HUES48 (cell line): Measurements from ENCODE around the gene DDX39B.
"Not testable (repeated sequence)": the region's sequence is repeated elsewhere in the genome, so short reads cannot be mapped to it uniquely, and the experiment has no call there.

ENCODE experiments used
- H3K27ac ChIP-seq: one replicate; pipeline ENCODE4 v1.7.0; 2013; ENCODE audit warnings: low read depth, low read length, inconsistent platforms
- H3K27me3 ChIP-seq: 2 replicates; pipeline ENCODE4 v1.6.1; 2013; ENCODE audit warnings: mild to moderate bottlenecking, low read length; ENCODE audit not compliant: control insufficient read depth, insufficient read depth
- H3K36me3 ChIP-seq: 2 replicates; pipeline ENCODE4 v1.6.1; 2013; ENCODE audit warnings: low read length; ENCODE audit not compliant: control insufficient read depth, insufficient read depth
- H3K4me1 ChIP-seq: 2 replicates; pipeline ENCODE4 v1.6.1; 2013; ENCODE audit warnings: mild to moderate bottlenecking, low read length; ENCODE audit not compliant: control insufficient read depth, insufficient read depth
- H3K4me3 ChIP-seq: 2 replicates; pipeline ENCODE4 v1.5.1; 2013; ENCODE audit warnings: mild to moderate bottlenecking, low read depth, low read length
- H3K9ac ChIP-seq: 2 replicates; pipeline ENCODE4 v1.6.1; 2013; ENCODE audit warnings: mild to moderate bottlenecking, low read depth, low read length, moderate library complexity
- H3K9me3 ChIP-seq: 2 replicates; pipeline ENCODE4 v1.6.1; 2013; ENCODE audit warnings: low read length; ENCODE audit not compliant: control insufficient read depth, insufficient read depth

The DDX39B gene

GRCh38 chr6:31513456-31514165 lies 28.2 kb downstream of the DDX39B start:
- Histone ChIP-seq H3K27me3 (no peaks in the 10 kb centered on the region), H3K9ac (no peak overlapping the region), H3K9me3 (no peaks in the 10 kb centered on the region), H3K4me3 (no peak overlapping the region), H3K36me3 (peaks cover 16% of the 10 kb centered on the region), H3K27ac (no peak overlapping the region), H3K4me1 (no peaks in the 10 kb centered on the region)

- Histone ChIP-seq H3K4me1 (no peaks in the 10 kb centered on the region), H3K9me3 (no peaks in the 10 kb centered on the region), H3K27ac (no peak overlapping the region), H3K27me3 (no peaks in the 10 kb centered on the region), H3K4me3 (no peak overlapping the region), H3K9ac (no peak overlapping the region), H3K36me3 (peaks cover 40% of the 10 kb centered on the region)
These were observed 31.8 kb downstream of the DDX39B start for GRCh38 chr6:31510007-31510406.

- H3K36me3 ChIP-seq: peaks cover 40% of the 10 kb centered on the region
- H3K9me3 ChIP-seq, H3K27me3 ChIP-seq, H3K4me1 ChIP-seq, H3K9ac ChIP-seq, H3K4me3 ChIP-seq, H3K27ac ChIP-seq: not testable (repeated sequence)
These were observed 32.8 kb downstream of the DDX39B start for GRCh38 chr6:31509036-31509435.

GRCh38 chr6:31502586-31502985 lies 39.2 kb downstream of the DDX39B start:
- peaks cover 15% of the 10 kb centered on the region for H3K36me3 ChIP-seq
- 0 out of 2 replicates have a peak, but pooled peaks cover 6% of the 10 kb centered on the region for H3K27me3 ChIP-seq
- H3K4me1 ChIP-seq: peaks cover 12% of the 10 kb centered on the region
- H3K4me3 ChIP-seq: no peak overlapping the region
- no peak overlapping the region for H3K9ac ChIP-seq
- H3K27ac ChIP-seq: no peak overlapping the region
- no peaks in the 10 kb centered on the region for H3K9me3 ChIP-seq

GRCh38 chr6:31499648-31500047 lies 42.2 kb downstream of the DDX39B start:
- Histone ChIP-seq H3K4me1 (peaks cover 19% of the 10 kb centered on the region), H3K4me3 (peak overlapping the region; percentile 85; the same call in 1 of the 2 replicates), H3K27me3 (peaks cover 31% of the 10 kb centered on the region)
- not testable (repeated sequence) for H3K9me3 ChIP-seq, H3K9ac ChIP-seq, H3K36me3 ChIP-seq, H3K27ac ChIP-seq

- Histone ChIP-seq H3K27ac (no peak overlapping the region), H3K36me3 (no peaks in the 10 kb centered on the region), H3K9me3 (no peaks in the 10 kb centered on the region), H3K4me3 (peak overlapping the region; percentile 85), H3K9ac (no peak overlapping the region), H3K4me1 (peaks cover 19% of the 10 kb centered on the region), H3K27me3 (peaks cover 31% of the 10 kb centered on the region)
These were observed 43.1 kb downstream of the DDX39B start for GRCh38 chr6:31498748-31499147.

- Histone ChIP-seq H3K4me3 (peak within 1 kb of the TSS; percentile 85), H3K9me3 (no peaks in the 10 kb centered on the region), H3K4me1 (peaks cover 19% of the 10 kb centered on the region), H3K27me3 (peaks cover 31% of the 10 kb centered on the region), H3K27ac (no peak within 1 kb of the TSS), H3K36me3 (no peaks in the 10 kb centered on the region), H3K9ac (peak within 1 kb of the TSS; percentile 48; the same call in 1 of the 2 replicates)
These were observed 44.0 kb downstream of the DDX39B start, which contains the start of gene MICB for GRCh38 chr6:31497531-31498476. Gene MICB (plus strand): TSS chr6:31498145. CDS start chr6:31498194, 49 bp downstream.

- Histone ChIP-seq H3K4me1 (peaks cover 19% of the 10 kb centered on the region), H3K27me3 (peaks cover 31% of the 10 kb centered on the region), H3K4me3 (peak overlapping the region; percentile 85; the same call in 1 of the 2 replicates)
- not testable (repeated sequence) for H3K36me3 ChIP-seq, H3K27ac ChIP-seq, H3K9me3 ChIP-seq, H3K9ac ChIP-seq
These were observed 45.0 kb downstream of the DDX39B start for GRCh38 chr6:31496826-31497225.

GRCh38 chr6:31495580-31495979 lies 46.2 kb downstream of the DDX39B start:
- H3K9ac ChIP-seq: no peak overlapping the region

GRCh38 chr6:31493875-31494694 lies 47.7 kb downstream of the DDX39B start:
- Histone ChIP-seq H3K4me3 (peak overlapping the region; percentile 77), H3K9me3 (no peaks in the 10 kb centered on the region), H3K4me1 (peaks cover 12% of the 10 kb centered on the region), H3K9ac (peak overlapping the region; percentile 51; the same call in 1 of the 2 replicates), H3K27ac (peak overlapping the region; percentile 44), H3K36me3 (no peaks in the 10 kb centered on the region), H3K27me3 (peaks cover 28% of the 10 kb centered on the region)

More at GRCh38 chr6:31495580-31495979, 46.2 kb downstream of the DDX39B start:
- Histone ChIP-seq H3K4me3 (peak overlapping the region; percentile 77), H3K4me1 (peaks cover 20% of the 10 kb centered on the region), H3K36me3 (no peaks in the 10 kb centered on the region), H3K27me3 (peaks cover 31% of the 10 kb centered on the region), H3K27ac (no peak overlapping the region), H3K9me3 (no peaks in the 10 kb centered on the region)
